Measurements from ENCODE around the gene PHACTR3. TPM values are rescaled to one million over a fixed set of nuclear protein-coding genes. Genes with fewer than 3 reads are reported as not detected.
"Not testable (repeated sequence)": the region's sequence is repeated elsewhere in the genome, so short reads cannot be mapped to it uniquely, and the experiment has no call there.

The PHACTR3 gene
- total RNA-seq, 1 experiment from 2014 or later: 0.10 TPM

- ATAC-seq (peak; percentile 68; the same call in 1 of the 2 replicates), DNase-seq (ENCODE audit: low read depth, low spot score) (no peak)
- ChIA-PET CTCF (interaction anchor here (0.9 to 1.5 kb wide), 3 partner anchors 67 to 190 kb away, joined by 3 to 7 read pairs (median 5); no protein-coding TSS in a partner anchor), POLR2A (no interaction called here)
- Histone ChIP-seq H3K27me3 (ENCODE audit: control insufficient read depth, insufficient read depth, low read length) (no peaks in the 10 kb centered on the region), H3K27ac (ENCODE audit: low read length) (no peak overlapping the region), H3K9me3 (ENCODE audit: control insufficient read depth, insufficient read depth, low read depth, low read length) (no peaks in the 10 kb centered on the region), H3K4me3 (ENCODE audit: low read depth in 2 of 2, low read length in 2 of 2) (no peak overlapping the region), H3K4me1 (ENCODE audit: control insufficient read depth, insufficient read depth, low read length) (0 out of 2 replicates have a peak, but pooled peaks cover 3% of the 10 kb centered on the region), H3K36me3 (ENCODE audit: control insufficient read depth, insufficient read depth, low read length) (peaks cover 6% of the 10 kb centered on the region; the same call in 1 of the 2 replicates)
- no TSS peak for BruUV-seq (replicated peaks)
- TF ChIP-seq POLR2AphosphoS5 (IDR thresholded peaks at IDR 0.05; ENCODE audit: low read depth, low read length): no peak
- TF ChIP-seq CTCF (IDR thresholded peaks at IDR 0.05): peak; percentile 70
- in situ Hi-C loops (cut with HindIII; ENCODE audit: low pct_unique_long_range_greater_than_20kb, low sequenced_read_pairs) (no loop called here), intact Hi-C loops (cut with micrococcal nuclease; ENCODE audit: unreplicated experiment) (loop anchor here (1.0 kb wide), 1 partner anchor 67 kb away; no protein-coding TSS in a partner anchor)
These were observed 245.8 kb downstream of the PHACTR3 start for GRCh38 chr20:59850018-59850641.

- DNase-seq (ENCODE audit: low read depth, low spot score); CTCF ChIA-PET; H3K36me3 ChIP-seq (ENCODE audit: control insufficient read depth, insufficient read depth, low read length); H3K4me3 ChIP-seq (ENCODE audit: low read depth in 2 of 2, low read length in 2 of 2); H3K27me3 ChIP-seq (ENCODE audit: control insufficient read depth, insufficient read depth, low read length); BruUV-seq (replicated peaks); in situ Hi-C loops (cut with HindIII; ENCODE audit: low pct_unique_long_range_greater_than_20kb, low sequenced_read_pairs); intact Hi-C loops (cut with micrococcal nuclease; ENCODE audit: unreplicated experiment); H3K4me1 ChIP-seq (ENCODE audit: control insufficient read depth, insufficient read depth, low read length); ATAC-seq; H3K9me3 ChIP-seq (ENCODE audit: control insufficient read depth, insufficient read depth, low read depth, low read length); POLR2A ChIA-PET; H3K27ac ChIP-seq (ENCODE audit: low read length): not testable (repeated sequence)
These were observed 252.2 kb downstream of the PHACTR3 start for GRCh38 chr20:59856526-59856925.

GRCh38 chr20:59856941-59857340, 252.6 kb downstream of the PHACTR3 start:
- ATAC-seq; H3K36me3 ChIP-seq (ENCODE audit: control insufficient read depth, insufficient read depth, low read length); DNase-seq (ENCODE audit: low read depth, low spot score); H3K27me3 ChIP-seq (ENCODE audit: control insufficient read depth, insufficient read depth, low read length); H3K9me3 ChIP-seq (ENCODE audit: control insufficient read depth, insufficient read depth, low read depth, low read length); H3K4me3 ChIP-seq (ENCODE audit: low read depth in 2 of 2, low read length in 2 of 2); intact Hi-C loops (cut with micrococcal nuclease; ENCODE audit: unreplicated experiment); CTCF ChIA-PET; H3K4me1 ChIP-seq (ENCODE audit: control insufficient read depth, insufficient read depth, low read length); BruUV-seq (replicated peaks); in situ Hi-C loops (cut with HindIII; ENCODE audit: low pct_unique_long_range_greater_than_20kb, low sequenced_read_pairs); H3K27ac ChIP-seq (ENCODE audit: low read length); POLR2A ChIA-PET: not testable (repeated sequence)

GRCh38 chr20:59857966-59858365, 253.6 kb downstream of the PHACTR3 start:
- TF ChIP-seq REST (IDR thresholded peaks at IDR 0.05; ENCODE audit: insufficient read depth in 1 of 2, low read depth in 2 of 2, low read length in 1 of 2) (no peak), SIN3A (IDR thresholded peaks at IDR 0.05; ENCODE audit: borderline replicate concordance, insufficient read depth, low read depth, low read length) (no peak), TCF7L2 (IDR thresholded peaks at IDR 0.05; ENCODE audit: low read depth, low read length) (no peak), POLR2AphosphoS5 (IDR thresholded peaks at IDR 0.05; ENCODE audit: low read depth, low read length) (no peak), CTCF (IDR thresholded peaks at IDR 0.05) (no peak)
- ATAC-seq: no peak
- intact Hi-C loops (cut with micrococcal nuclease; ENCODE audit: unreplicated experiment) (no loop called here), in situ Hi-C loops (cut with HindIII; ENCODE audit: low pct_unique_long_range_greater_than_20kb, low sequenced_read_pairs) (no loop called here)
- ChIA-PET CTCF (no interaction called here), POLR2A (no interaction called here)
- Histone ChIP-seq H3K4me1 (ENCODE audit: control insufficient read depth, insufficient read depth, low read length) (no peaks in the 10 kb centered on the region), H3K9me3 (ENCODE audit: control insufficient read depth, insufficient read depth, low read depth, low read length) (no peaks in the 10 kb centered on the region), H3K36me3 (ENCODE audit: control insufficient read depth, insufficient read depth, low read length) (no peaks in the 10 kb centered on the region; the same call in none of the 2 replicates), H3K27me3 (ENCODE audit: control insufficient read depth, insufficient read depth, low read length) (no peaks in the 10 kb centered on the region), H3K27ac (ENCODE audit: low read length) (no peak overlapping the region), H3K4me3 (ENCODE audit: low read depth in 2 of 2, low read length in 2 of 2) (no peak overlapping the region)
- DNase-seq (ENCODE audit: low read depth, low spot score): no peak
- BruUV-seq (replicated peaks): no TSS peak
